T-helper 2 cell (primary cell): ENCODE measurements around the gene B4GALT6.
"Not testable (repeated sequence)": the region's sequence is repeated elsewhere in the genome, so short reads cannot be mapped to it uniquely, and the experiment has no call there.

Experiments
- DNase-seq, 5 experiments: peaks; one replicate each; pipeline versions ENCODE4 v3.0.0 to v3.0.0-alpha.2; 2012 to 2022
- total RNA-seq, 2 donors: gene quantifications; one replicate each; lab custom pipeline; 2026; lab: John Stamatoyannopoulos, UW

B4GALT6 gene
- total RNA-seq: 0 reads per million in 2 donors

DNA sequence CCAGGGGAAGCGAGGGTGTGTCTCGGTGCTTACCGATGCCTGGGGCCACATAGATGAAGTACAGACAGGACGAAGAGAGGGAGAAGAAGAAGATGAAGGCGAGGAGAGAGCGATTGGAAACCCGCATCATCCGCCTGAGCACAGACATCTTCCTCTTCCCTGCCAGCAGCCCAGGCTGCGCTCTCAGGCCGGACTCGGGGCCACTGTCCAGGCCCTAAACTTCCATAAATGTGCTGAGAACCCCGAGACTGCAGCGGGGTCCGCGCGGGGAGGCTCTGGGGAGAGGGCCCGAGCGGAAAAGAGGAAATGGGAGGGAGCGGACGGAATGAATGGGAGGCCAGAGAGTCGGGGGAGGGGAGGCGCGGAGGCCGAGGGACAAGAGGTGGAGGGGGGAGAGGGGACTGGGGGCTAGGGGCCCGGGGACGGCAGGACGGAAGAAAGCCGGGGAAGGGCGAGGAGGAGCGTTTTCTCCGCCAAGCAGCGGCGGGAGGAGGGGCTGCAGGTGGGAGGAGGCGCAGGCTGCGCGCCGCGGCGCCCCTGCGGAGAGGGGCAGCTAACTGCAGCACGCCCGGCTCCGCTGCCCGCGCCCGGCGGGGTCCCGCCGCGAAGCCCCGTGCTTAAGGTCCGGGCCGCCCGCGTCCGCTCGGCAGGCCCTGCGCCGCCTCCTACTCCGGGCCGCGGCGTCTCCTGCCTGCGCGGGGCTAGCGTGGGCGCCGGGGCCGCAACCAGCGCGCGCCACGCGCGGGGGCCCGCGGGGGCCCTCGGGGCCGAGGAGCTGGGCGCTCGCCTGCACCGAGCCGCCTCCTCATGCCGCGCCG lies at the start of gene B4GALT6:
B4GALT6 (minus strand) TSS at position 303 of the 818 bp plus-strand sequence; CDS start at position 148, 155 bp downstream.
- peak in 1 of 5 experiments; percentile 47 for DNase-seq

GRCh38 chr18:31731628-31732027 lies 47.2 kb upstream of the B4GALT6 start:
- DNase-seq: no peak

DNA sequence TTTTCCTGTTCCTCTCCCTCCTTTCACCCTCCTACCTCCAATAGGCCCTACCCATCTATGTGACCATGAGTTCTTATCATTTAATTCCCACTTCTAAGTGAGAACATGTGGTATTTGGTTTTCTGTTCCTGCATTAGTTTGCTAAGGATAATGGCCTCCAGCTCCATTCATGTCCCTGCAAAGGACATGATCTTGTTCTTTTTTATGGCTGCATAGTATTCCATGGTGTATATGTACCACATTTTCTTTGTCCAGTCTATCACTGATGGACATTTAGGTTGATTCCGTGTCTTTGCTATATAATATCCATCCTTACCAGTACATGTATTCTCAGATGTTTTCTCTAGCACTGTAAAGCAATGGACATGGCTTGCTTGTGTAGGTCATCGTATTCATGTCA lies 44.8 kb upstream of the B4GALT6 start:
- not testable (repeated sequence) for DNase-seq

DNA sequence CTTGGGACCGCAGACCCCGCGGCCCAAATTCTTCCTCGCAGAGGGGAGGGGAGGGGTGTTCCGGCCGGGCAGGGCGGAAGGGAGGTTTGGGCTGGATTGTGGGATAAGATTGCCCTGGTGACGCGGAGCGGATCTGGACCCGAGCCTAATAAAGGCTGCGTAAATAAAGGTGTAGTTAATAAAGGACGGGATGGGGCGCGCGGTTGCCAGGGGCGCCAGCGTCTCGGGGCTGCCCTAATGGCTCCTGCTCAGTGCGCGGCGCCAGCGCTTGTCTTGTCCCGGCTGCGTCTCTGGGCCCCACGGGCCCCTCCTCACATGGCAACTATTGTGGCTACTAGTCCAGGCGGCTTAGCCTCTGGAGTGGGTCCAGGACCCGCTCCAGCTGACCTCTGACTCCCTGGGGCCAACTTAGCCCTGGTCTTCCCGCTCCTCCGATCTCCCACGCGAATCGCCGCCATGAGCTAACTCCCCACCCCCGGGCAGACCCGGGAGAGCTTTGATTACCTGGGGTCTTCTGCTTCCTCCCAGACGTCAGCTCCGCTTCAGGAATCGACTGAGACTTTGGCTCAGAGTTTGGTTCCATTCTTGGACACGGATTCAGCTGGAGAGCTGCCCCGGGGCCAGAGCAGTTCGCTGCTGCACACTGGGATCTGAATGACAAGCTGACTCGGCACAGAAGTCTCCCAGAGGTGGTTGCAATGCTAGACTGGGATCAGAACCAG lies 39.8 kb upstream of the B4GALT6 start:
- DNase-seq: no peak

DNA sequence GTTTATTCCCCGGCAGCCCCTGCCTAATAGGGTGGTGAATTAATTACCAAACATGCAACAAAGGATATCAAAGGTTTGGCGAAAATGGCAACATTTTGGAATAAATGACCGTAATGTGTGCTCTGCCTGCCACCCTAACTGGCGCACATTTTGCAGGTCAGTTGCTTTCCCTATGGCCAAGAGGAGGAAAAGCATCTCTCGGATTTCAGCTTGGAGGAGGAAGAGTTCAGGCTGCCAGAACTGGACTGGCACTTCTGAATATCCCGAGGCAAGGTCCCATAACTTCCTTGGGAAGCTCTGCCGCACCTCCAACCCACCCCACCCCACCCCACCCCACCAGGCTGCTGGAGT lies 39.2 kb upstream of the B4GALT6 start:
- DNase-seq: no peak

GRCh38 chr18:31722369-31722957 lies 38.1 kb upstream of the B4GALT6 start:
- peak in 4 of 5 experiments; percentile 14 to 69 (median 50) for DNase-seq

- no peak for DNase-seq
Observed at GRCh38 chr18:31721601-31722000, 37.2 kb upstream of the B4GALT6 start.

- DNase-seq: no peak
Observed at GRCh38 chr18:31720867-31721266, 36.5 kb upstream of the B4GALT6 start.

DNA sequence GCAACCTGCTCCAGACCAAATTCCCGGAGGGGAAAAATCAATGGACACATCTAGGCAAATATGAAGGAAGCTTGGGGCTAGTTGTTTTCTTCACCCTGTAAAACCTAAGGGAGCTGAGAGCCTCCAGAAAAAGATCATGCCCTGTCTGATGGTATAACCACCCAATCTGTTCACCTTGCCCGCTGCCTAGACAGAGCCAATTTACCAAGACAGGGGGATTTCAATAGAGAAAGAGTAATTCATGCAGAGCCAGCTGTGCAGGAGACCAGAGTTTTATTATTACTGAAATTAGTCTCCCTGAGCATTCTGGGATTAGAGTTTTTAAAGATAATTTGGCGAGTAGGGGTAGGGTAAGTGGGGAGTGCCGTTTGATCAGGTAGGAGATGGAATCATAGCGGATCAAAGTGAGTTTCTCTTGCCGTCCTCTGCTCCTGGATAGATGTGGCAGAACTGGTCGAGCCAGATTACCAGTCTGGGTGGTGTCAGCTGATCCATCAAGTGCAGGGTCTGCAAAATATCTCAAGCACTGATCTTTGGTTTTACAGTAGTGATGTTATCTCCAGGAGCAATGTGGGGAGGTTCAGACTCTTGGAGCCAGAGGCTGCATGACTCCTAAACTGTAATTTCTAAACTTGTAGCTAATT lies 35.1 kb upstream of the B4GALT6 start:
- DNase-seq: no peak

- DNase-seq: no peak
Observed at GRCh38 chr18:31718386-31718785, 34.0 kb upstream of the B4GALT6 start.

GRCh38 chr18:31716362-31716761 lies 32.0 kb upstream of the B4GALT6 start:
- DNase-seq: no peak

GRCh38 chr18:31711365-31712172 lies 27.2 kb upstream of the B4GALT6 start:
- no peak for DNase-seq

DNA sequence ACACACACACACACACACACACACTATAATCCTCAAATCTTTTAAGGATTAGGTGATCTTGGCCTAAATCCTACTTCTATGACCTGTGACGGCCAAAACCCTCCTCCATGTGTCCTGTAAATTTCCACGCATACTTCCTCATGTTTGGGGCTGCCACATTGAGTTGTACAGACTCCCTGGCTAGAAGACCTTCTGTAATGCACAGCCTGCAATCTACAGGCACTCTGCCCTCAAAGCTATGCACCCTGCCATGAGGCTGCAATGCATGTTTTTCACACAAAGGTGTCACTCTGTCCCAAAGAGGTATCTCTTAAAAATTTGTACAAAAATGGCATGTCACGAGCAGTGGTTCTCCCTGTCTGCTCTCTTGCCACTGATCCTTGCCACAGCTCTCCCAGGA lies 26.4 kb upstream of the B4GALT6 start:
- peak in 1 of 5 experiments; percentile 2 for DNase-seq

DNA sequence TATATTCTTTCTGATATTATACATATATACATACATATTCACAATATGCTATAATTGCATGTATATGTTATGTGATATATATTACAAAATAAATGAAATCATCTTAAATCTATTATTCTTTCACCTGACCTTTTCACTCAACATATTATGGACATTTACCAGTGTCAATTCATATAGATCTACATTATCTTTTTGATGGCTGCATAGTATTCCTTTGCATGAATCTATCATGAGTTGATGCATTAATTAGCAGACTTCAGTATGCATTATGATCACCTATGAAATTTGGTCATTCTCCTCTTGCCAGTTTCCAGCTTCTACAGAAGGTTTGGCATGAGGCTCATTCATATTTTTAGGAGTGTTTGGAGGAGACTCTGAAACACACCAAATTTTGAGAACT lies 23.4 kb upstream of the B4GALT6 start:
- no peak for DNase-seq

- no peak for DNase-seq
Observed at GRCh38 chr18:31702449-31702848, 18.1 kb upstream of the B4GALT6 start.

- no peak for DNase-seq
Observed at GRCh38 chr18:31701744-31702143, 17.4 kb upstream of the B4GALT6 start.

DNA sequence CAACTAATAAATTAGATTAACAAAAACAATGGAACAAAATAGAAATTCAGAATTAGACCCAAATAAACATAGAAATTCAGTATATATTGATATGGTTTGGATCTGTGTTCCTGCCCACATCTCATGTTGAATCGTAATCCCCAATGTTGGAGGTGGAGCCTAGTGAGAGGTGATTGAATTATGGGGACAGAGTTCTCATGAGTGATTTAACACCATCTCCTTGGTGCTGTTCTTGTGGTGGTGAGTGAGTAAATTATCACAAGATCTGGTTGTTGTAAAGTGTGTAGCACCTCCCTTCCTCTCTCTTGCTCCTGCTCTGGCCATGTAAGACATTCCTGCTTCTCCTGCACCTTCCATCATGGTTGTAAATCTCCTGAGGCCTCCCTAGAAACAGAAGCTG lies 16.6 kb upstream of the B4GALT6 start:
- DNase-seq: no peak

GRCh38 chr18:31697351-31698298 lies 13.2 kb upstream of the B4GALT6 start:
- DNase-seq: no peak

DNA sequence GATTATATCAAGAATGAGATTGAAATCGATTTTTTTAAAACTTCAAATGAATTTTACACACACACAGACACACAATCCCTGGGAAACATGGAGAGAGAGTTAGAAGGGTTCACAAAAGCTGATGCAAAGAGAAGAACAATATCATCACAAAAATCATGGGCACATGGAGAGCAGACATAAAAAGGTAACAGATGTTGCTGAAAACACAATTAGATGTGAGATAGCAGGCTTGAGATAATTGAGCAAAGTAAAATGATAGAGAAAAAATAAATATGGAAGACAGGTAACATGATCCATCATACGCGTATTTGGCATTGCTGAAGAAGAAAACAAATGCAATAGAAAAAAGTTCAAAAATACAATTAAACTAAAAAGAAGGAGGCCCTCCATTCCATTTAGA lies 11.6 kb upstream of the B4GALT6 start:
- no peak for DNase-seq

GRCh38 chr18:31694297-31694696 lies 9.9 kb upstream of the B4GALT6 start:
- DNase-seq: no peak

GRCh38 chr18:31688606-31689005 lies 4.2 kb upstream of the B4GALT6 start:
- no peak for DNase-seq
